Left lung (tissue), 10 donors: Measurements from ENCODE around the gene SLIT3. TPM values are rescaled to one million over a fixed set of nuclear protein-coding genes. Genes with fewer than 3 reads are reported as not detected.

Experiments
- ATAC-seq: fragments of 200-7000 bp; cut with Tn5 transposase; one replicate; pipeline ENCODE4 v1.9.1; 2020; ENCODE audit warnings: moderate library complexity
- DNase-seq, 4 donors: peaks; one replicate each; pipeline ENCODE4 v3.0.0-alpha.2; 2013 to 2020
- H3K27ac ChIP-seq, 2 donors: fragments of 200-600 bp; sonication (generic) in 1 of 2; one replicate each; pipeline versions ENCODE4 v1.5.0 to v1.8.0; 2020 to 2021
- H3K27me3 ChIP-seq, 2 donors: fragments of 200-600 bp; sonication (generic) in 1 of 2; one replicate each; pipeline versions ENCODE4 v1.5.0 to v1.8.0; 2020 to 2021
- H3K36me3 ChIP-seq, 2 donors: fragments of 200-600 bp; sonication (generic) in 1 of 2; one replicate each; pipeline versions ENCODE4 v1.5.0 to v1.8.0; 2020 to 2021
- H3K4me1 ChIP-seq, 2 donors: fragments of 200-600 bp; one replicate each; pipeline ENCODE4 v1.8.0; 2021
- H3K4me3 ChIP-seq, 2 donors: fragments of 200-600 bp; sonication (generic) in 1 of 2; one replicate each; pipeline versions ENCODE4 v1.5.0 to v1.8.0; 2020 to 2021; ENCODE audit warnings: mild to moderate bottlenecking in 1 of 2
- H3K9me3 ChIP-seq, 2 donors: fragments of 200-600 bp; sonication (generic) in 1 of 2; one replicate each; pipeline versions ENCODE4 v1.5.0 to v1.8.0; 2020 to 2021
- intact Hi-C, 2 donors: fragments of 100-400 bp; cut with DNase I; formaldehyde crosslinking; loops; one replicate each; pipeline versions ENCODE4 v1.11.2 to v1.14.2; 2022
- polyA plus RNA-seq, 6 donors: library from polyadenylated mRNA; unstranded; fragments of 120-200 nt; gene quantifications; one replicate each; pipeline ENCODE4 v1.2.1, GENCODE V29; 2013; ENCODE audit not compliant: insufficient read length in 6 of 6
- total RNA-seq, 2 donors: library from RNA; stranded (reverse); fragmentation: NEBNext Ultra II Directional; extraction: Animal tissue kit (Norgen Biotek cat#: 25700); gene quantifications; one replicate each; pipeline ENCODE4 v1.2.1, GENCODE V29; 2021
- TF ChIP-seq, protein P1 (sequence below), 2 donors: fragments of 200-600 bp; sonication (generic) in 1 of 2; IDR thresholded peaks; one replicate each; pipeline versions ENCODE4 v1.5.0 to v1.8.0; 2021; ENCODE audit warnings: antibody characterized with exemption in 2 of 2
- donor health status: DM: no; HTN: yes; CAD: no.
- donor health status: DM: no; HTN: no; CAD: no.

The SLIT3 gene
- total and polyA plus RNA-seq, 8 donors, result 37.6 to 77.1 (median 45.9) TPM

DNA sequence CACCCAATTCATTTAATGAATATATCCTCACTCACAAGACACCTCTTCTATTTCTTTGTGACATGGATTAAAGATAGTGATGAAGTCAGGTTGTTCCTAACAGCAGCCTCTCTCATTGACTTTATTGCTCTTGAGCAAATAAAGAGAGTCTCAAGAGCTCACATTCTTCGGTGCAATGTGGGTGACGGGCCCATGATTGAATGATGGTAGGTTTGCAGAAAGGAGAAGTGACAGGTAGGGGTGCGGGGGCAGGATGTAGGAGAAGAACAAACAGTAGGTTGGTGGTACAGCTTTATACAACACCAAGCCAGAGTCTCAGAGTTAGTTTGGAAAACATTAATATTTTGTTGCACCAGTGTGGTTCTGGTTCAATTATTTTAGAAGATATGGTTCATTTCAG lies 122.2 kb downstream of the SLIT3 start:
- no peak overlapping the region for H3K4me3 ChIP-seq
- no peak overlapping the region for H3K27ac ChIP-seq
- no peaks in the 10 kb centered on the region for H3K4me1 ChIP-seq
- intact Hi-C loops, result no loop called here
- H3K36me3 ChIP-seq, result no peaks in the 10 kb centered on the region
- H3K27me3 ChIP-seq, result no peaks in the 10 kb centered on the region
- ATAC-seq (no peak), DNase-seq (no peak)
- no peaks in the 10 kb centered on the region for H3K9me3 ChIP-seq
- TF ChIP-seq, protein P1, sequence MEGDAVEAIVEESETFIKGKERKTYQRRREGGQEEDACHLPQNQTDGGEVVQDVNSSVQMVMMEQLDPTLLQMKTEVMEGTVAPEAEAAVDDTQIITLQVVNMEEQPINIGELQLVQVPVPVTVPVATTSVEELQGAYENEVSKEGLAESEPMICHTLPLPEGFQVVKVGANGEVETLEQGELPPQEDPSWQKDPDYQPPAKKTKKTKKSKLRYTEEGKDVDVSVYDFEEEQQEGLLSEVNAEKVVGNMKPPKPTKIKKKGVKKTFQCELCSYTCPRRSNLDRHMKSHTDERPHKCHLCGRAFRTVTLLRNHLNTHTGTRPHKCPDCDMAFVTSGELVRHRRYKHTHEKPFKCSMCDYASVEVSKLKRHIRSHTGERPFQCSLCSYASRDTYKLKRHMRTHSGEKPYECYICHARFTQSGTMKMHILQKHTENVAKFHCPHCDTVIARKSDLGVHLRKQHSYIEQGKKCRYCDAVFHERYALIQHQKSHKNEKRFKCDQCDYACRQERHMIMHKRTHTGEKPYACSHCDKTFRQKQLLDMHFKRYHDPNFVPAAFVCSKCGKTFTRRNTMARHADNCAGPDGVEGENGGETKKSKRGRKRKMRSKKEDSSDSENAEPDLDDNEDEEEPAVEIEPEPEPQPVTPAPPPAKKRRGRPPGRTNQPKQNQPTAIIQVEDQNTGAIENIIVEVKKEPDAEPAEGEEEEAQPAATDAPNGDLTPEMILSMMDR (IDR thresholded peaks at IDR 0.05), result no peak

DNA sequence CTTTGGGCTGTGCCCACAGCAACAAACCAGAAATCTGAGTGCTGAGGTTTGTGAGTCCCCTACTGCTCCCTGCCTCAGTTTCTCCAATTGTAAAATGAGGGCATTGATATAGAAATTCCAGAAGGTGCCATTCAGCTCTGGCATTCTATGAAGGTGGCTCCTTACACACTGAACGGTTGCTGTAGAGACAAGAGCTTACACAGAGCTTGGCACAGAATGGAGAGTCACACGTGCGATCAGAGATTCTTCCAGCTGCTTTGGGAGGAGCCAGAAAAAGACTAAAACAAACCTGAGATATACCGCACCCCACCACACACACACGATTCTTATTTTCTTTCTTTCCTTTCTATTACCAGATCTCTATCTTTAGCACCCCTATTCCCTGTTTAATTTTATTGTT lies 122.7 kb downstream of the SLIT3 start:
- no peaks in the 10 kb centered on the region for H3K9me3 ChIP-seq
- no peak overlapping the region for H3K27ac ChIP-seq
- no peaks in the 10 kb centered on the region for H3K36me3 ChIP-seq
- DNase-seq (no peak), ATAC-seq (no peak)
- intact Hi-C loops, result no loop called here
- no peaks in the 10 kb centered on the region for H3K4me1 ChIP-seq
- H3K27me3 ChIP-seq, result no peaks in the 10 kb centered on the region
- TF ChIP-seq, protein P1 (IDR thresholded peaks at IDR 0.05), result no peak
- H3K4me3 ChIP-seq, result no peak overlapping the region

DNA sequence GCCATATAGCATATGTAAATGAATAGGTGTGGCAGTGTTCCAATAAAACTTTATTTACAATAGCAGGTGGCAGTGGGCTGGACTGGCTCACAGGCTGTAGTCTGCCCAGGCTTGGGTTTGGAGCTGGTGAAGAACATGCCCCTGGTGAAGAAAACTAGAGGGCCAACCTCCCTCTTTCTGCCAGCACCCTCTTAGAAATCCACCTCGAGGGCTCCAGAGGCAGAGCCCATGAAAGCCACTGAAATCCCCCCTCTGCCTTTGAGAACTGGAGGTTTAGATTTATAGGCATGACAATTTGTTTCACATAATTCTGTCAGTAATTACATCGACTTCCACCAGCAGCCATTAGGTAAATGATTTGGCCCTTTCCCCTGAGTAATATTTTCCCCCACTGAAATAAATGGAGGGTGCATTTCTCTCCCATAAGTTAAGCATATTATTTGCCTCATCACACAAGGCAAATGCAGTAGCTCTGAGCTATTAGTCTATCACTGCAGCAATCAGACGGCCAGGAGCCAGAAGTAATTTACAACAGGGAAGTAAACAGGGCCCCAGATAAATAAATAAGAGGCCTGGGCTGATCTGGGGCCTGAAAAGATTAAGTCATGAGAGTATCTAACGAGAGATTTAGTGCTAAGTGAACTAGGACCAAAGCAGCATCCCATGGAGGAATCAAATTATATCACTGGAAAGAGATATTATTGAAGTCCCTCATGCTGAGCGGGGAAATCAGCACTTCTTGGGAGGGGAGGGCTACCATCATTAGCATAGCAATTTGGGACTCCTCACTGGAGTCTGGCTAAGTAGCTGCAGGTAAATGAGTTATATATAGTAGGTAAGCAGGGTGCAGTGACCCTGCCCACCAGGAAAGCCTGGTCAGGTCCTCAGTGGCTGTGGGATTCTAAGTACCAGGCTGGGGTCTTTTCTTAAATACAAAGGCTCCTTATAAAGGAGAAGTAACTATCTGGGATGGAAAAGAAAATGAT lies 123.9 kb downstream of the SLIT3 start:
- TF ChIP-seq, protein P1 (IDR thresholded peaks at IDR 0.05), result no peak
- no peak for DNase-seq
- Histone ChIP-seq H3K4me1 (no peaks in the 10 kb centered on the region), H3K27ac (no peak overlapping the region), H3K4me3 (no peak overlapping the region), H3K36me3 (no peaks in the 10 kb centered on the region), H3K27me3 (no peaks in the 10 kb centered on the region), H3K9me3 (no peaks in the 10 kb centered on the region)
- no peak for ATAC-seq
- intact Hi-C loops, result no loop called here

DNA sequence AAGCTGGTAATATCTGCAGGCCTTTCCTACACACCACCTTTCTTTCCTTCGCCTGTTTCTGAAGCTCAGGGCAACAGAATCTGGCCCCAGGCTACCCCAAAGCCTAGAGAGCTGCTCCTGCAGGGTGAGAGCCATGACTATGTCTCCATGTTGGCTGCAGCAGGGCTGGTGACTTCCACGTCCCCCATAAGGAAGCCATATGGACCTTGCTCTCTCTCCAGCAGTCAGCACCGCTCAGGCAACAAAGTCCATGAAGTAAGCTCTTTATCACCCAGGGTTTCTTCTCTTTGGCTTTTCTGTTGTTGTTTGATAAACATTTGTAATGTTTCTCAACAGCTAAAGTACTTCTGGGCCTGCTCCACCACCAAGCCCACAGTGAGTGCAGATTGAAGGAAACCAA lies 125.2 kb downstream of the SLIT3 start:
- Histone ChIP-seq H3K27me3 (no peaks in the 10 kb centered on the region), H3K4me1 (no peaks in the 10 kb centered on the region), H3K27ac (no peak overlapping the region), H3K9me3 (no peaks in the 10 kb centered on the region), H3K36me3 (no peaks in the 10 kb centered on the region), H3K4me3 (no peak overlapping the region)
- DNase-seq (no peak), ATAC-seq (no peak)
- TF ChIP-seq, protein P1 (IDR thresholded peaks at IDR 0.05), result no peak
- intact Hi-C loops, result no loop called here

DNA sequence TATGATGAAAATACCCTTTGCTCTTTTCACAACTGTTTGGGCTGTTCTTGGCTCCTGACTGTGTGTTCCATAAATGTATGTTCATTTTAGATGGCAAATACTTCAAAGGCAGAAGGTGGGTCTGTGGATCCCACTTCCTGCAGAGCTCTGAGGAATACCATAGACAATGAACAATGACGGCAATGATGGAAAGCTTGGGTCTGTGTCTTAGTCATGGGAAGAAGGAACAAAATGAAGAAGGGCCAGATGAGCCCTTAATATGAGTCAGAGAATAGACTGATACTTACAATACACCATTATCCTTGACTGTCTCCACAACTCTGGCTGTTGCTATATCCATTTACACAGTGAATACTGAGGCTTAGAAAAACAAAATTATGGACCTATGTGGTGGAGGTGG lies 126.0 kb downstream of the SLIT3 start:
- Histone ChIP-seq H3K27me3 (no peaks in the 10 kb centered on the region), H3K36me3 (no peaks in the 10 kb centered on the region), H3K9me3 (no peaks in the 10 kb centered on the region), H3K4me3 (no peak overlapping the region), H3K27ac (no peak overlapping the region), H3K4me1 (no peaks in the 10 kb centered on the region)
- TF ChIP-seq, protein P1 (IDR thresholded peaks at IDR 0.05), result no peak
- ATAC-seq (no peak), DNase-seq (no peak)
- intact Hi-C loops, result no loop called here
